ENCODE data around the gene PARP11.

The PARP11 gene

DNA sequence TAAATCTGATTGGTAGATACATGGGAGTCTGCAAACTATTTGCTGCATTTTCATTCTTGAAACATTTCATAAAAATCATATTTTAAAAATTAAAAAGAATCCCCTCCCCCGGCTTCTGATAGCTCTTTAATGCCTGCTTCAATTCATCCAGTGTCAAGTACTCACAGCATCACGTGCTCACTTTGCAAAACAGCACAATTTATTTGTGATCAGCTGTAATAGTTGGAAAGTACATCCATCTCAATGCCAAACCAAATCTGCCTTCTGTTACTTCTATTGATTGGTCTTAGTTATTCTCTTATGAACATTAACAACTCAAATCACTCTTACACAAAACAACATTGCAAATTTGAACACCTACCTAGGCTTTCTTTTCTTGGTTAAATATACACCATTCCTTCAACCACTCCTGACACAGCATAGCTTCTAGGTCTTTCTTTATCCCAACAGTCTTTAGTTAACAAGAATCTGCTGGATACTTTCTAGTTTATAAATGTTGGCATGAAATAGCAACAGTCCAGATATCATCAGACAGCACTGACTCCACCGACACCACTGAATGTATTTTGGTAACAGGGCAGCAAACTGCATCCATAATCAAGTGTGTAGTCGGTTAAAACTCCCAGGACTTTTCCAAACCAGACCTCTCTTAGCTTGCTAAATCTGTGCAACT lies 58.0 kb downstream of the PARP11 start:
- in situ Hi-C loops (cut with HindIII; ENCODE audit: low pct_ligation_motif_present, low sequenced_read_pairs): loop anchor here (25.0 kb wide), 1 partner anchor 503 kb away; no protein-coding TSS in a partner anchor
- H3K27ac ChIP-seq: no peak overlapping the region
- H3K4me3 ChIP-seq (ENCODE audit: low read depth, low read length): no peak overlapping the region
- DNase-seq: no peak
- TF ChIP-seq, protein P1, sequence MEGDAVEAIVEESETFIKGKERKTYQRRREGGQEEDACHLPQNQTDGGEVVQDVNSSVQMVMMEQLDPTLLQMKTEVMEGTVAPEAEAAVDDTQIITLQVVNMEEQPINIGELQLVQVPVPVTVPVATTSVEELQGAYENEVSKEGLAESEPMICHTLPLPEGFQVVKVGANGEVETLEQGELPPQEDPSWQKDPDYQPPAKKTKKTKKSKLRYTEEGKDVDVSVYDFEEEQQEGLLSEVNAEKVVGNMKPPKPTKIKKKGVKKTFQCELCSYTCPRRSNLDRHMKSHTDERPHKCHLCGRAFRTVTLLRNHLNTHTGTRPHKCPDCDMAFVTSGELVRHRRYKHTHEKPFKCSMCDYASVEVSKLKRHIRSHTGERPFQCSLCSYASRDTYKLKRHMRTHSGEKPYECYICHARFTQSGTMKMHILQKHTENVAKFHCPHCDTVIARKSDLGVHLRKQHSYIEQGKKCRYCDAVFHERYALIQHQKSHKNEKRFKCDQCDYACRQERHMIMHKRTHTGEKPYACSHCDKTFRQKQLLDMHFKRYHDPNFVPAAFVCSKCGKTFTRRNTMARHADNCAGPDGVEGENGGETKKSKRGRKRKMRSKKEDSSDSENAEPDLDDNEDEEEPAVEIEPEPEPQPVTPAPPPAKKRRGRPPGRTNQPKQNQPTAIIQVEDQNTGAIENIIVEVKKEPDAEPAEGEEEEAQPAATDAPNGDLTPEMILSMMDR (IDR thresholded peaks at IDR 0.05; ENCODE audit: low read depth, low read length, missing control alignments): no peak
- H3K36me3 ChIP-seq (replicated peaks): no peaks in the 10 kb centered on the region
- no peaks in the 10 kb centered on the region for H3K27me3 ChIP-seq (replicated peaks)

DNA sequence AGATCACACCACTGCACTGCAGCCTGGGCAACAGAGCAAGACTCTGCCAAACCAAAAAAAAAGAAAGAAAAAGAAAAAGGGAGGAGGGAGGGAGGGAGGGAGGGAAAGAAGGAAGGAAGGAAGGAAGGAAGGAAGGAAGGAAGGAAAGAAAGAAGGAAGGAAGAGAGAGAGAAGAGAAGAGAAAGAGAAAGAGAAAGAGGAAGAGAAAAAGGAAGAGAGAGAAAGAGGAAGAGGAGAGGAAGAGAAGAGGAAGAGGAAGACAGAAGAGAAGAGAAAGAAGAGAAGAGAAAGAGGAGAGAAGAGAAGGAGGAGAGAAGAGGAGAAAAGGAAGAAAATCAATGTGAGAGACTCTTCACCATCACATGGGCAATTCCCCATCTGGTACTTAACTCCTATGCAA lies 62.7 kb downstream of the PARP11 start:
- Histone ChIP-seq H3K27ac (no peak overlapping the region), H3K27me3 (replicated peaks) (no peaks in the 10 kb centered on the region), H3K36me3 (replicated peaks) (no peaks in the 10 kb centered on the region), H3K4me3 (ENCODE audit: low read depth, low read length) (no peak overlapping the region)
- in situ Hi-C loops (cut with HindIII; ENCODE audit: low pct_ligation_motif_present, low sequenced_read_pairs): loop anchor here (25.0 kb wide), 1 partner anchor 498 kb away; no protein-coding TSS in a partner anchor
- no peak for DNase-seq
- TF ChIP-seq, protein P1 (IDR thresholded peaks at IDR 0.05; ENCODE audit: low read depth, low read length, missing control alignments): no peak

DNA sequence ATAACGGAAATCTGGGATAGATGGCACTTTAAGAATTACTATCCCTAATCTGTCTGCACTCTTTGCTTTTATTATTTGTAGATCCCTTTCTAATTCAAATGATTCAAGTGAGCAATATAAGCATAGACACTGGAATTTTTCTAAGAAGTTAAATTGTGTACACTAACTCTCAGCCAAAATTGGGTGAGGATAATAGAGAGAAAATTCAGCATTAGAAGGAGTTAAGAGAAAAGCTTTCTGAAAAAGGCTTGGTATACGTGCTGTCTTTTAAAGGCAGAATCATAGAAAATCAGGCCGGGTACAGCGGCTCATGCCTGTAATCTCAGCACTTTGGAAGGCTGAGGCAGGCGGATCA lies 63.2 kb downstream of the PARP11 start:
- Histone ChIP-seq H3K27me3 (replicated peaks) (no peaks in the 10 kb centered on the region), H3K36me3 (replicated peaks) (no peaks in the 10 kb centered on the region), H3K27ac (no peak overlapping the region), H3K4me3 (ENCODE audit: low read depth, low read length) (no peak overlapping the region)
- no peak for DNase-seq
- TF ChIP-seq, protein P1 (IDR thresholded peaks at IDR 0.05; ENCODE audit: low read depth, low read length, missing control alignments): no peak
- in situ Hi-C loops (cut with HindIII; ENCODE audit: low pct_ligation_motif_present, low sequenced_read_pairs): loop anchor here (25.0 kb wide), 1 partner anchor 498 kb away; no protein-coding TSS in a partner anchor

DNA sequence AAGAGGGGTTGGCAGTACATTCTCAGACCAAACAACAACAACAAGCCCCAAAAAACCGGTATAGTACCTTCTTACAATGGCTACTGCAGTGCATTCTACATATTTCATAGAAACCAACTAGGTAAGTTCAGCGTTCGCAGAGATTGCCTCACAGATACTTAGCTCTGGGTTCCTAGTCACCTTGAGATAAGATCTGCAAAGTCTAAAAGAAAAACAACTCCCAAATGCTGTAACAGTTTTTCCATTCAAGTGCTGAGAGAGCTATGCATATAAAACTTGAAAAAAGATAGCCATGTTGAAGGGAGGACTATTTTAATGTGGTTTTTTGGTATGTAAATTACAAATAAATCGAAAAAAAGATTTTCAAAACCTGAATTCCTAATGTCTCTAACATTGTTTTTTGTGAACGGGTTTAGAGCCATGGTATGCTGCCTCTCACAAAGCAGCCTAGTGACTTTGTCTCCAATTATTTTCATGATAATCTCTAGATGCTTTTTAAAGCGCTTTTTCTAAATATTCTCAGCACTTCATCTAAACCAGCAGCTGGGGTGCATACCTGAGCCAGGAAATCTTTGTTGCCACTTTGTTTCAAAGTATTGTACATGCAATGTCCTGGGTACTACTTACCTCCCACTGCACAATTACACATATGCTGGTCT lies 63.7 kb downstream of the PARP11 start:
- Histone ChIP-seq H3K4me3 (ENCODE audit: low read depth, low read length) (no peak overlapping the region), H3K27ac (no peak overlapping the region), H3K27me3 (replicated peaks) (no peaks in the 10 kb centered on the region), H3K36me3 (replicated peaks) (no peaks in the 10 kb centered on the region)
- in situ Hi-C loops (cut with HindIII; ENCODE audit: low pct_ligation_motif_present, low sequenced_read_pairs): loop anchor here (25.0 kb wide), 1 partner anchor 497 kb away; no protein-coding TSS in a partner anchor
- TF ChIP-seq, protein P1 (IDR thresholded peaks at IDR 0.05; ENCODE audit: low read depth, low read length, missing control alignments): no peak
- DNase-seq: no peak

DNA sequence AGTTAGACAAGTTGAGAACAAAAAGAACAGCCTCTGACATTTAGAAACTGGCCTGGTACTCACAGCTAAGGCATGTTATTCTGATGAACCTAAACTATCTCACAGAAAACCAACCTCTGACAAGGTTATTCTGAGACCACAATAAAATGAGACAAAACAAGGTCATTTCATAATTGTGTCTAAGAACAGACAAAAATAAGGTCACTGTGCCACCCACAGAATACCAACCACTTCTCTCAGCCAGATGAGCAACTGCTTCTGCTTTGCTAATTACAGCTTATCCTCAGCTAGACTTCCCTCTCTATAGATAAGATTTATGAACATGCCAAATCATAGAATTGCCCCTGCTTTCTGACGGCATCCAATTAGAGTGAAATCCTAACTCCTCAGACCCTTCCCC lies 68.1 kb downstream of the PARP11 start:
- H3K27ac ChIP-seq: no peak overlapping the region
- H3K36me3 ChIP-seq (replicated peaks): no peaks in the 10 kb centered on the region
- TF ChIP-seq, protein P1 (IDR thresholded peaks at IDR 0.05; ENCODE audit: low read depth, low read length, missing control alignments): no peak
- H3K4me3 ChIP-seq (ENCODE audit: low read depth, low read length): no peak overlapping the region
- no peaks in the 10 kb centered on the region for H3K27me3 ChIP-seq (replicated peaks)
- no peak for DNase-seq
- in situ Hi-C loops (cut with HindIII; ENCODE audit: low pct_ligation_motif_present, low sequenced_read_pairs): loop anchor here (25.0 kb wide), 1 partner anchor 493 kb away; no protein-coding TSS in a partner anchor

Measured in brain microvascular endothelial cell (primary cell).